ENCODE data around the gene OR4L1.
"Not testable (repeated sequence)": the region's sequence is repeated elsewhere in the genome, so short reads cannot be mapped to it uniquely, and the experiment has no call there.

OR4L1 gene

DNA sequence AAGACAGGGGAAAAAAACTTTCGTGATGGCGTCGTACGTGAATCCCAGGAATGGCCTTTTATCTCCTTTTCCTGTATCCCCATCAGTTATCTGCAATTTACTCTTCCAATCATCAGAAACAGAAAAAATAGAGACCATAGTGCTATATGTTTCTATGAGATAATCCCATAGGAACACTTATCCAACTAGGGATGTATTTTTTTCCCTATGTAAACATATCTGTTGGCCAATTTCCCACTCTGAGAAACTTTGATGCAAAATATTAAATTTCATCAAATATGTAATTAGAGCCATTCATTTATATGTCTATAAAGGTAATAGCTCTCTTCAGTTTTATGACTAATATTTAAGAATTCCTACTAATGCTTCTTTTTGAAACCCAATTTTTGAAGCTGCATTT is 23.9 kb upstream of the OR4L1 start, which contains the start of gene OR4K13:
Gene OR4K13 (minus strand): TSS at position 101 of the 400 bp plus-strand sequence. CDS start 1,280 bp downstream, outside the sequence.
- H3K27me3 ChIP-seq (ENCODE audit: insufficient read depth, poor library complexity, severe bottlenecking): peaks cover 41% of the 10 kb centered on the region
- no peaks in the 10 kb centered on the region for H3K36me3 ChIP-seq (ENCODE audit: low read depth)
- TF ChIP-seq, protein P1, sequence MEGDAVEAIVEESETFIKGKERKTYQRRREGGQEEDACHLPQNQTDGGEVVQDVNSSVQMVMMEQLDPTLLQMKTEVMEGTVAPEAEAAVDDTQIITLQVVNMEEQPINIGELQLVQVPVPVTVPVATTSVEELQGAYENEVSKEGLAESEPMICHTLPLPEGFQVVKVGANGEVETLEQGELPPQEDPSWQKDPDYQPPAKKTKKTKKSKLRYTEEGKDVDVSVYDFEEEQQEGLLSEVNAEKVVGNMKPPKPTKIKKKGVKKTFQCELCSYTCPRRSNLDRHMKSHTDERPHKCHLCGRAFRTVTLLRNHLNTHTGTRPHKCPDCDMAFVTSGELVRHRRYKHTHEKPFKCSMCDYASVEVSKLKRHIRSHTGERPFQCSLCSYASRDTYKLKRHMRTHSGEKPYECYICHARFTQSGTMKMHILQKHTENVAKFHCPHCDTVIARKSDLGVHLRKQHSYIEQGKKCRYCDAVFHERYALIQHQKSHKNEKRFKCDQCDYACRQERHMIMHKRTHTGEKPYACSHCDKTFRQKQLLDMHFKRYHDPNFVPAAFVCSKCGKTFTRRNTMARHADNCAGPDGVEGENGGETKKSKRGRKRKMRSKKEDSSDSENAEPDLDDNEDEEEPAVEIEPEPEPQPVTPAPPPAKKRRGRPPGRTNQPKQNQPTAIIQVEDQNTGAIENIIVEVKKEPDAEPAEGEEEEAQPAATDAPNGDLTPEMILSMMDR (IDR thresholded peaks at IDR 0.05; ENCODE audit: poor library complexity, severe bottlenecking): no peak
- no peaks in the 10 kb centered on the region for H3K4me1 ChIP-seq (ENCODE audit: insufficient read depth, poor library complexity, severe bottlenecking)
- H3K9me3 ChIP-seq (ENCODE audit: severe bottlenecking): no peaks in the 10 kb centered on the region
- ATAC-seq (ENCODE audit: low read depth) (no peak), DNase-seq (ENCODE audit: low spot score) (no peak)
- no peak within 1 kb of the TSS for H3K4me3 ChIP-seq (ENCODE audit: severe bottlenecking)
- no peak within 1 kb of the TSS for H3K27ac ChIP-seq (ENCODE audit: poor library complexity, severe bottlenecking)

DNA sequence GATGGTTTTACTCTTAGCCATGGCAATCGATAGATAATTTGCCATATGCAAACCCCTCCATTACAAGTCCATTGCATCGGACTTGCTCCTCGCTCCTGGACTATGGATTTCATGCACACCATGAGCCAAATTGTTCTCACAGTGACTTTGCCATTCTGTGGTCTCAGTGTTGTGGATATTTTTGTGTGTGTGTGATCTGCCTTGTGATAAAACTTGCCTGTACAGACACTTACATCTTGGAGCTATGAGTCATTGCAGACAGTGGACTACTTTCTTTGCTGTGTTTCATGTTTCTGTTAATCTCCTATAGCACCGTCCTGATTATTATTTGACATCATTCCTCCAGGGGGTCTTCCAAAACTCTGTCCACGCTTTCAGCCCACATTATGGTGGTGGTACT is 15.6 kb upstream of the OR4L1 start:
- Histone ChIP-seq H3K27me3 (ENCODE audit: insufficient read depth, poor library complexity, severe bottlenecking) (peaks cover 18% of the 10 kb centered on the region), H3K27ac (ENCODE audit: poor library complexity, severe bottlenecking) (no peak overlapping the region), H3K9me3 (ENCODE audit: severe bottlenecking) (no peaks in the 10 kb centered on the region), H3K36me3 (ENCODE audit: low read depth) (no peaks in the 10 kb centered on the region), H3K4me3 (ENCODE audit: severe bottlenecking) (no peak overlapping the region), H3K4me1 (ENCODE audit: insufficient read depth, poor library complexity, severe bottlenecking) (no peaks in the 10 kb centered on the region)
- ATAC-seq (ENCODE audit: low read depth) (no peak), DNase-seq (ENCODE audit: low spot score) (no peak)
- TF ChIP-seq, protein P1 (IDR thresholded peaks at IDR 0.05; ENCODE audit: poor library complexity, severe bottlenecking): no peak

DNA sequence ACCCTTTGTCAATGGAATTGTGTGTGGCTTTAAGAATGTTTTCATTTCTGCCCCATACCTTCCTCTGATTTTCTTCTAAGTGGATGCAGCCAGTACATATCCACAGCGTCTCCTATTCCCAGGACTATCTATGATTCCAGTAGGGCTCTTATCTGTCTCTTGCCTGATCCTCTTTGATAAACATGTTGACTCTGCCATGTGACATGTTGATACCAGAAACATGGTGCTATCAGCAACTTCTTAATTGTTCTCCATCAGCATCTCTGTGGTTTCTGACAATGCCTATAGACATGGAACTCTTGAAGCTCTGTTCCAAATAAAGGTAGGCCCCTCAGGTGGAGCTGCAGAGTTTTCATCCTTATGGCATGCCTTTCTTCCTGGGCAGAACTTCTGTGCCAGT is 11.6 kb upstream of the OR4L1 start:
- TF ChIP-seq, protein P1 (IDR thresholded peaks at IDR 0.05; ENCODE audit: poor library complexity, severe bottlenecking): no peak
- H3K4me1 ChIP-seq (ENCODE audit: insufficient read depth, poor library complexity, severe bottlenecking): no peaks in the 10 kb centered on the region
- no peaks in the 10 kb centered on the region for H3K9me3 ChIP-seq (ENCODE audit: severe bottlenecking)
- no peak overlapping the region for H3K27ac ChIP-seq (ENCODE audit: poor library complexity, severe bottlenecking)
- H3K27me3 ChIP-seq (ENCODE audit: insufficient read depth, poor library complexity, severe bottlenecking): peaks cover 55% of the 10 kb centered on the region
- DNase-seq (ENCODE audit: low spot score) (no peak), ATAC-seq (ENCODE audit: low read depth) (no peak)
- H3K36me3 ChIP-seq (ENCODE audit: low read depth): no peaks in the 10 kb centered on the region
- H3K4me3 ChIP-seq (ENCODE audit: severe bottlenecking): no peak overlapping the region

DNA sequence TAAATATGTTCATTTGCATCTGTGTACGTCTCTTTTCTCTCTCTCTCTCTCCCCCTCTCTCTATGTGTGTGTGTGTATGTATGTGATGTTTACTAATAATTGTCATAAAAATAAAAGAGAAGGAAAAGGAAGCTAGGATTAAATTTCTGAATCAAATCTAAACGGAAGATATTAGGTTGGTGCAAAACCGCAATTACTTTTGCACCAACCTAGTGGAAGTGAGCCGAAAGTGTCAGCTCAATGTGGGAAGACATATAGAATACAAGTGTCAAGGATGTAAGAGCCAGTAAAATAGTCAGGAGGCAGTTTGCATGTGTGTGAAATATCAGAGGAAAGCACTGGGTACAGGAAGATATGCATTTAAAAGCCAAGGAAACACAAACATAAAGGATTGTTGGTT is 32.2 kb downstream of the OR4L1 start:
- Histone ChIP-seq H3K36me3 (ENCODE audit: low read depth) (no peaks in the 10 kb centered on the region), H3K9me3 (ENCODE audit: severe bottlenecking) (no peaks in the 10 kb centered on the region), H3K27me3 (ENCODE audit: insufficient read depth, poor library complexity, severe bottlenecking) (peaks cover 24% of the 10 kb centered on the region), H3K4me1 (ENCODE audit: insufficient read depth, poor library complexity, severe bottlenecking) (peaks cover 4% of the 10 kb centered on the region), H3K4me3 (ENCODE audit: severe bottlenecking) (no peak overlapping the region), H3K27ac (ENCODE audit: poor library complexity, severe bottlenecking) (no peak overlapping the region)
- DNase-seq (ENCODE audit: low spot score) (no peak), ATAC-seq (ENCODE audit: low read depth) (no peak)
- TF ChIP-seq, protein P1 (IDR thresholded peaks at IDR 0.05; ENCODE audit: poor library complexity, severe bottlenecking): no peak

DNA sequence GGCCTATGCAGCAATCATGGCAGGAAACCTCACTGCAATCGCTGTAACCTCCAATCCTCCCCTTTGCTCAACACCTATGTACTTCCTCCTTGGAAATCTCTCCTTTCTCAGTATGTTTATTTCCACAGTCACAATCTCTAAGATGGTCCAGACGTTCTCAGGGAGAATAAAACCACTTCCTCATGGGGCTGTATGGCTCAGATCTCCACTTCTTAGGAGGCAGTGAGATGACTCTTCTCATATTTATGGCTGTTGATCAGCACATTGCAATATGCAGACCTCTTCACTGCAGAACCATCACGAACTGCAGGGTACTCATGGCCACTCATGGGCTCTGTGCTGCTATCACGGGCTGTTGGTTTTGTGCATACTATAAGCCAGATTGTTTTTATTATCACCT is 33.6 kb downstream of the OR4L1 start:
- TF ChIP-seq, protein P1 (IDR thresholded peaks at IDR 0.05; ENCODE audit: poor library complexity, severe bottlenecking): no peak
- H3K9me3 ChIP-seq (ENCODE audit: severe bottlenecking): no peaks in the 10 kb centered on the region
- no peak for DNase-seq (ENCODE audit: low spot score)
- no peaks in the 10 kb centered on the region for H3K36me3 ChIP-seq (ENCODE audit: low read depth)
- peaks cover 22% of the 10 kb centered on the region for H3K27me3 ChIP-seq (ENCODE audit: insufficient read depth, poor library complexity, severe bottlenecking)
- H3K27ac ChIP-seq (ENCODE audit: poor library complexity, severe bottlenecking): no peak overlapping the region
- H3K4me1 ChIP-seq (ENCODE audit: insufficient read depth, poor library complexity, severe bottlenecking): peaks cover 4% of the 10 kb centered on the region
- H3K4me3 ChIP-seq (ENCODE audit: severe bottlenecking): no peak overlapping the region
- no peak for ATAC-seq (ENCODE audit: low read depth)

DNA sequence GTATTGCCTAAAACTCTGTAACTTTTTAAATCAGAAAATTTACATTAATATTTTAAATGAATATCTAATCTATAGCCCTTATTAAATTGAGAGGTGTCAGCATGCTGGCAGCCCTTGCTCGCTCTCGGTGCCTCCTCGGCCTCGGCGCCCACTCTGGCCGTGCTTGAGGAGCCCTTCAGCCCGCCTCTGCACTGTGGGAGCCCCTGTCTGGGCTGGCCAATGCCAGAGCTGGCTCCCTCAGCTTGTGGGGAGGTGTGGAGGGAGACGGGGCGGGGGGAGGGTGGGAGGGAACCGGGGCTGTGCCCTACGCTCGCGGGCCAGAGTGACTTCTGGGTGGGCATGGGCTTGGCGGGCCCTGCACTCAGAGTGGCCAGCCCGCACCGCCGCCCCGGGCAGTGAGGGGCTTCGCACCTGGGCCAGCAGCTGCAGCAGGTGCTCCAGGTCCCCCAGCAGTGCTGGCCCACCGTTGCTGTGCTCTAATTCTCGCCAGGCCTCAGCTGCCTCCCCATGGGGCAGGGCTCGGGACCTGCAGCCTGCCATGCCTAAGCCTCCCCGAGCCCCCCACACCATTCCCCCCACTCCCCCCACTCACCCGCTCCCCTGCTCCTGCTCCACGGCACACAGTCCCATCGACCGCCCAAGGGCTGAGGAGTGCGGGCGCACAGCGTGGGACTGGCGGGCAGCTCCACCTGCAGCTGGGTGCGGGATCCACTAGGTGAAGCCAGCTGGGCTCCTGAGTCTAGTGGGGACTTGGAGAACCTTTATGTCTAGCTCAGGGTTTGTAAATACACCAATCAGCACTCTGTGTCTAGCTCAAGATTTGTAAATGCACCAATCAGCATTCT is 39.3 kb downstream of the OR4L1 start:
- H3K9me3 ChIP-seq (ENCODE audit: severe bottlenecking); H3K4me3 ChIP-seq (ENCODE audit: severe bottlenecking); ATAC-seq (ENCODE audit: low read depth); H3K4me1 ChIP-seq (ENCODE audit: insufficient read depth, poor library complexity, severe bottlenecking); DNase-seq (ENCODE audit: low spot score); H3K36me3 ChIP-seq (ENCODE audit: low read depth); H3K27ac ChIP-seq (ENCODE audit: poor library complexity, severe bottlenecking): not testable (repeated sequence)
- peaks cover 14% of the 10 kb centered on the region for H3K27me3 ChIP-seq (ENCODE audit: insufficient read depth, poor library complexity, severe bottlenecking)

Measured in RWPE2 (cell line).